Kidney (tissue), 14 donors: Measurements from ENCODE around the gene RABL3. TPM values are rescaled to one million over a fixed set of nuclear protein-coding genes. Genes with fewer than 3 reads are reported as not detected.

ENCODE experiments used
- DNase-seq, 5 donors: peaks; one replicate each; pipeline ENCODE4 v3.0.0-alpha.2; 2013 to 2020
- FAIRE-seq: peaks from 2 replicates; lab custom pipeline; 2012; peaks lifted over from hg19 to GRCh38; lab: Jason Lieb, UNC
- H3K27ac ChIP-seq, 2 donors: one replicate each; pipeline ENCODE4 v1.7.0; 2013; ENCODE audit warnings: low read depth in 2 of 2, low read length in 2 of 2, inconsistent platforms in 1 of 2
- H3K27me3 ChIP-seq: one replicate; pipeline ENCODE4 v1.7.1; 2013; ENCODE audit warnings: low read length, inconsistent platforms; ENCODE audit not compliant: control insufficient read depth, insufficient read depth
- H3K36me3 ChIP-seq, 3 donors: one replicate each; pipeline versions ENCODE4 v1.7.0 to v1.7.1; 2013; ENCODE audit warnings: low read length in 3 of 3, control low read depth in 1 of 3, inconsistent platforms in 1 of 3; ENCODE audit not compliant: insufficient read depth in 3 of 3, control insufficient read depth in 2 of 3
- H3K4me1 ChIP-seq, 3 donors: one replicate each; pipeline versions ENCODE4 v1.7.0 to v1.7.1; 2013; ENCODE audit warnings: low read length in 3 of 3, inconsistent platforms in 1 of 3, low read depth in 1 of 3; ENCODE audit not compliant: control insufficient read depth in 2 of 3, insufficient read depth in 2 of 3
- H3K4me3 ChIP-seq, 3 donors: one replicate each; pipeline versions ENCODE4 v1.7.0 to v1.8.1; 2013; ENCODE audit warnings: low read length in 3 of 3, control low read depth in 1 of 3, inconsistent platforms in 1 of 3
- H3K9ac ChIP-seq, 3 donors: one replicate each; pipeline versions ENCODE4 v1.7.0 to v1.7.1; 2013; ENCODE audit warnings: low read length in 3 of 3, control low read depth in 1 of 3, inconsistent platforms in 1 of 3
- H3K9me3 ChIP-seq, 3 donors: one replicate each; pipeline versions ENCODE4 v1.7.0 to v1.7.1; 2013; ENCODE audit warnings: low read length in 3 of 3, control low read depth in 1 of 3, inconsistent platforms in 1 of 3; ENCODE audit not compliant: control insufficient read depth in 2 of 3, insufficient read depth in 1 of 3
- CTCF ChIP-seq: IDR thresholded peaks from 3 replicates; pipeline ENCODE4 v1.5.1; 2012; ENCODE audit warnings: mild to moderate bottlenecking, moderate library complexity, borderline replicate concordance; ENCODE audit not compliant: insufficient read depth; ENCODE audit errors: extremely low read depth
- intact Hi-C: fragments of 100-400 bp; cut with DNase I; formaldehyde crosslinking; loops from one replicate; pipeline ENCODE4 v1.11.1; 2022
- polyA plus RNA-seq: library from polyadenylated mRNA; stranded (reverse); fragments of 350-450 nt; fragmentation: Illumina TruSeq; extraction: RNeasy Lipid Tissue Mini Kit (QIAGEN cat#74804); gene quantifications from one replicate; pipeline ENCODE4 v1.2.3, GENCODE V29; 2014; ENCODE audit warnings: low read depth, low replicate concordance; ENCODE audit not compliant: insufficient read depth
- total RNA-seq: library from RNA; stranded (reverse); fragmentation: NEBNext Ultra II Directional; extraction: Animal tissue kit (Norgen Biotek cat#: 25700); gene quantifications from one replicate; pipeline ENCODE4 v1.2.1, GENCODE V29; 2021
- donor health status: control.
- donor health status: control.
- donor health status: control.
- donor health status: control.
- donor health status: control.
- donor health status: DM: yes; HTN: yes; CAD: no.
- donor health status: Normal renal cell carcinoma (clear cell type).

Gene RABL3
- total and polyA plus RNA-seq, 2 donors from 2014 or later = 16.9 to 30.1 TPM

- Histone ChIP-seq H3K4me3 (no peak overlapping the region), H3K9me3 (no peaks in the 10 kb centered on the region), H3K27me3 (no peaks in the 10 kb centered on the region), H3K36me3 (no peaks in the 10 kb centered on the region), H3K9ac (no peak overlapping the region), H3K27ac (no peak overlapping the region), H3K4me1 (no peaks in the 10 kb centered on the region)
- DNase-seq (peak in 1 of 5 donors; percentile 18), FAIRE-seq (no peak)
- TF ChIP-seq CTCF = no peak
- intact Hi-C loops = no loop called here
These were observed 24.8 kb upstream of the RABL3 start for GRCh38 chr3:120767106-120767505.

GRCh38 chr3:120766576-120766975 is 24.3 kb upstream of the RABL3 start:
- Histone ChIP-seq H3K9me3 (no peaks in the 10 kb centered on the region), H3K4me3 (no peak overlapping the region), H3K36me3 (no peaks in the 10 kb centered on the region), H3K27ac (no peak overlapping the region), H3K9ac (no peak overlapping the region), H3K27me3 (no peaks in the 10 kb centered on the region), H3K4me1 (no peaks in the 10 kb centered on the region)
- no peak for TF ChIP-seq CTCF
- FAIRE-seq = no peak
- DNase-seq = no peak
- intact Hi-C loops = no loop called here

GRCh38 chr3:120765830-120766493 is 23.6 kb upstream of the RABL3 start:
- Histone ChIP-seq H3K4me1 (no peaks in the 10 kb centered on the region), H3K9me3 (no peaks in the 10 kb centered on the region), H3K27ac (no peak overlapping the region), H3K27me3 (no peaks in the 10 kb centered on the region), H3K9ac (no peak overlapping the region), H3K36me3 (no peaks in the 10 kb centered on the region), H3K4me3 (no peak overlapping the region)
- no peak for DNase-seq
- TF ChIP-seq CTCF = no peak
- no peak for FAIRE-seq
- intact Hi-C loops = no loop called here

GRCh38 chr3:120764206-120764605 is 21.9 kb upstream of the RABL3 start:
- FAIRE-seq (no peak), DNase-seq (no peak)
- Histone ChIP-seq H3K27me3 (no peaks in the 10 kb centered on the region), H3K4me3 (no peak overlapping the region), H3K36me3 (no peaks in the 10 kb centered on the region), H3K9me3 (no peaks in the 10 kb centered on the region), H3K9ac (no peak overlapping the region), H3K27ac (no peak overlapping the region), H3K4me1 (no peaks in the 10 kb centered on the region)
- no peak for TF ChIP-seq CTCF
- intact Hi-C loops = no loop called here
